GM23338 (cell line): ENCODE measurements around the gene CHRD. TPM values are rescaled to one million over a fixed set of nuclear protein-coding genes. Genes with fewer than 3 reads are reported as not detected.

Experiments
- ATAC-seq: fragments of 200-7000 bp; cut with Tn5 transposase; 3 replicates; pipeline ENCODE4 v1.9.1; 2020
- DNase-seq: peaks from one replicate; pipeline ENCODE4 v3.0.0-alpha.2; 2015; ENCODE audit warnings: low spot score
- H2AFZ ChIP-seq: fragments of 200-600 bp; sonication (generic); 2 replicates; pipeline ENCODE4 v1.8.0; 2016; ENCODE audit warnings: antibody characterized with exemption, mild to moderate bottlenecking, moderate library complexity
- H3F3A ChIP-seq: fragments of 200-600 bp; sonication (generic); replicated peaks from 2 replicates; pipeline ENCODE4 v1.8.0; 2017; ENCODE audit warnings: antibody characterized with exemption, mixed run types, low read depth
- H3K27ac ChIP-seq: fragments of 200-600 bp; sonication (generic); 2 replicates; pipeline ENCODE4 v1.6.1; 2016; ENCODE audit warnings: low read depth
- H3K27me3 ChIP-seq: fragments of 200-600 bp; sonication (generic); 2 replicates; pipeline ENCODE4 v1.8.0; 2016; ENCODE audit warnings: mild to moderate bottlenecking, mixed run types, moderate library complexity; ENCODE audit not compliant: insufficient read depth
- H3K36me3 ChIP-seq: fragments of 200-600 bp; sonication (generic); 2 replicates; pipeline ENCODE4 v1.8.0; 2016; ENCODE audit warnings: mild to moderate bottlenecking; ENCODE audit not compliant: insufficient read depth
- H3K4me1 ChIP-seq: fragments of 200-600 bp; sonication (generic); 2 replicates; pipeline ENCODE4 v1.8.0; 2016; ENCODE audit warnings: mild to moderate bottlenecking, moderate library complexity; ENCODE audit not compliant: insufficient read depth
- H3K4me2 ChIP-seq: fragments of 200-600 bp; sonication (generic); 2 replicates; pipeline ENCODE4 v1.7.1; 2017; ENCODE audit warnings: mixed run types
- H3K4me3 ChIP-seq: fragments of 200-600 bp; sonication (generic); 2 replicates; pipeline ENCODE4 v1.6.1; 2016; ENCODE audit warnings: mixed run types
- H3K79me2 ChIP-seq: fragments of 200-600 bp; sonication (generic); replicated peaks from 2 replicates; pipeline ENCODE4 v1.8.0; 2017; ENCODE audit warnings: mild to moderate bottlenecking; ENCODE audit not compliant: insufficient read depth
- H3K9me2 ChIP-seq: fragments of 200-600 bp; sonication (generic); 2 replicates; pipeline ENCODE4 v1.8.0; 2017; ENCODE audit not compliant: insufficient read depth
- H4K20me1 ChIP-seq: fragments of 200-600 bp; sonication (generic); replicated peaks from 2 replicates; pipeline ENCODE4 v1.8.0; 2017; ENCODE audit warnings: mild to moderate bottlenecking; ENCODE audit not compliant: insufficient read depth
- H3K27ac Mint-ChIP-seq: 2 replicates; pipeline ENCODE4 v1.8.0; 2020; ENCODE audit warnings: inconsistent platforms, mild to moderate bottlenecking, moderate library complexity, mixed read lengths
- H3K27me3 Mint-ChIP-seq: 3 replicates; pipeline ENCODE4 v1.8.0; 2022; ENCODE audit warnings: low read depth, mild to moderate bottlenecking, moderate library complexity, mixed read lengths, inconsistent platforms; ENCODE audit not compliant: insufficient read depth, poor library complexity
- H3K36me3 Mint-ChIP-seq: 3 replicates; pipeline ENCODE4 v1.8.0; 2021; ENCODE audit warnings: low read depth, mild to moderate bottlenecking, inconsistent platforms, moderate library complexity, mixed read lengths
- H3K4me1 Mint-ChIP-seq: 3 replicates; pipeline ENCODE4 v1.8.0; 2020; ENCODE audit warnings: mild to moderate bottlenecking, inconsistent platforms, mixed read lengths
- H3K4me3 Mint-ChIP-seq: 3 replicates; pipeline ENCODE4 v1.8.0; 2021; ENCODE audit warnings: moderate library complexity, mild to moderate bottlenecking, inconsistent platforms, mixed read lengths
- H3K9me3 Mint-ChIP-seq: 3 replicates; pipeline ENCODE4 v1.8.0; 2020; ENCODE audit warnings: moderate library complexity, mild to moderate bottlenecking, inconsistent platforms, mixed read lengths
- CREB1 ChIP-seq: fragments of 250-450 bp; sonication (Bioruptor Pico); IDR thresholded peaks from 2 replicates; pipeline ENCODE4 v1.5.0; 2020; ENCODE audit warnings: low read depth, mild to moderate bottlenecking, moderate library complexity
- EZH2 ChIP-seq: fragments of 200-600 bp; sonication (generic); IDR thresholded peaks from one replicate; pipeline ENCODE4 v1.8.0; 2017; ENCODE audit warnings: antibody characterized with exemption, mild to moderate bottlenecking, low read depth; ENCODE audit not compliant: unreplicated experiment
- EZH2phosphoT487 ChIP-seq: fragments of 200-600 bp; sonication (generic); IDR thresholded peaks from one replicate; pipeline ENCODE4 v1.8.1; 2018; ENCODE audit warnings: antibody characterized with exemption; ENCODE audit not compliant: unreplicated experiment
- JUNB ChIP-seq: IDR thresholded peaks from one replicate; pipeline ENCODE4 v1.6.1; 2016; ENCODE audit warnings: antibody characterized with exemption; ENCODE audit not compliant: unreplicated experiment
- NANOG ChIP-seq: IDR thresholded peaks from 2 replicates; pipeline ENCODE4 v1.6.1; 2016; ENCODE audit warnings: antibody characterized with exemption, borderline replicate concordance
- POLR2AphosphoS5 ChIP-seq: IDR thresholded peaks from 2 replicates; pipeline ENCODE4 v1.6.1; 2016; ENCODE audit warnings: antibody characterized with exemption, low read depth
- STAT1 ChIP-seq: IDR thresholded peaks from one replicate; pipeline ENCODE4 v1.6.1; 2016; ENCODE audit warnings: antibody characterized with exemption; ENCODE audit not compliant: unreplicated experiment
- ZNF114 ChIP-seq: fragments of 250-450 bp; sonication (Bioruptor Pico); IDR thresholded peaks from 2 replicates; pipeline ENCODE4 v1.5.0; 2020; ENCODE audit warnings: mild to moderate bottlenecking, moderate library complexity
- ZNF331 ChIP-seq: fragments of 250-450 bp; sonication (Bioruptor Pico); IDR thresholded peaks from 2 replicates; pipeline ENCODE4 v1.5.0; 2020; ENCODE audit warnings: low read depth, mild to moderate bottlenecking, moderate library complexity
- polyA plus RNA-seq: library from polyadenylated mRNA; unstranded; fragments of >200 nt; fragmentation: Nextera tagmentation; extraction: Ambion mirVana; gene quantifications from 2 replicates; pipeline ENCODE4 v1.2.1, GENCODE V29; 2016
- total RNA-seq: library from RNA; depleted of rRNA; stranded (reverse); fragments of >200 nt; shearing (Covaris generic); gene quantifications from 2 replicates; pipeline ENCODE4 v1.2.3, GENCODE V29; 2014
- TF ChIP-seq, protein P1 (sequence below): fragments of 250-450 bp; sonication (Bioruptor Pico); IDR thresholded peaks from 2 replicates; pipeline ENCODE4 v1.5.0; 2020; ENCODE audit warnings: mild to moderate bottlenecking, moderate library complexity
- TF ChIP-seq, protein P2 (sequence below), 2 experiments: fragments of 200-600 bp in 1 of 2; sonication (generic) in 1 of 2; conservative IDR thresholded peaks; 2 replicates each; pipeline versions ENCODE4 v1.5.1 to v1.6.1; 2016 to 2017; ENCODE audit warnings: antibody characterized with exemption in 2 of 2, low read depth in 2 of 2, mild to moderate bottlenecking in 2 of 2, moderate library complexity in 1 of 2
- TF ChIP-seq, protein P3 (sequence below): IDR thresholded peaks from one replicate; pipeline ENCODE4 v1.6.1; 2018; ENCODE audit warnings: antibody characterized with exemption; ENCODE audit not compliant: unreplicated experiment
- TF ChIP-seq, protein P4 (sequence below): IDR thresholded peaks from 2 replicates; pipeline ENCODE4 v1.6.1; 2016; ENCODE audit warnings: antibody characterized with exemption

The CHRD gene
- total and polyA plus RNA-seq, 2 experiments from 2014 or later = 0.34 to 0.66 TPM

DNA sequence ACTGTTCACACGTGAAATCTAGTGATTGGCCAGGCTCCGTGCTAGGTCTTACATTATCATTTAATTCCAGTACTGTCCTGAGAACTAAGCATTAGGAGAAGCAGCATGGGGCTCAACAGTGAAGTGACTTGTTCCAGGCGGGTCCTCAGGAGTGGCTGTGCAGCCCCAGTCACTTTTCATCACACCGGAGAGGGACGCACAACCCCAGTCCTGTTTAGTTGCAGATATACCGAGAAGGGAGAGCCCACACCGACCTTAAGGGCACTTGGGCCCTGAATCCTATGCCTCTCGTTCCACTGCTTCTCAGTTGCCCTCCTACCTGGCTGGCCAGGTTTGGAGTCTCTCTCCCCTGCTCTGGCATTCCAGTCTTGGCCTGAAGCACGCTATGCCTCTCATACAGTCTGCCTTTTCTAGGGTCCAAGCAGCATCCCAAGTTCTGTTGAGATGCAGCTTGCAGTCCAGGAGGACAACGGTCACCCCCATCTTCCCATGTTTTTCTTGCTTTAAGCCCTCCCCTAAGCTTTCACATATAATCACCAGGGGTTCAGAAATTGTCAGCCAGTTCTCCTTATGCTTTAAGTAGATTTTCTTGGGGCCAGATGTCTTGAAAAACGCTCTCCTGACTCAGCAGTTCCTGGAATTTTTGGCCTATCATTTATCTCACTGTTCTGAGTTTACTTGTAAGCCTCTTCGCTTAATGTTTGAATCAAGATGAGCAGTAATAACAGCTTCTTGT, 32.4 kb upstream of the CHRD start:
- Mint-ChIP-seq H3K27ac (peak overlapping the region; percentile 72; the same call in 1 of the 2 replicates), H3K36me3 (peaks cover 25% of the 10 kb centered on the region), H3K9me3 (no peaks in the 10 kb centered on the region), H3K27me3 (peaks cover 8% of the 10 kb centered on the region), H3K4me3 (no peak overlapping the region), H3K4me1 (peaks cover 22% of the 10 kb centered on the region)
- no peak overlapping the region for H2AFZ ChIP-seq
- DNase-seq (no peak), ATAC-seq (no peak)
- H3F3A ChIP-seq = no peaks in the 10 kb centered on the region
- no peak overlapping the region for H3K4me2 ChIP-seq
- no peaks in the 10 kb centered on the region for H3K9me2 ChIP-seq
- H3K79me2 ChIP-seq = no peaks in the 10 kb centered on the region
- H3K4me3 ChIP-seq = no peak overlapping the region
- H4K20me1 ChIP-seq = peaks cover 7% of the 10 kb centered on the region; the same call in 1 of the 2 replicates
- TF ChIP-seq JUNB = no peak
- no peak for TF ChIP-seq ZNF331 (CRISPR knock-in tag)
- TF ChIP-seq, protein P1, sequence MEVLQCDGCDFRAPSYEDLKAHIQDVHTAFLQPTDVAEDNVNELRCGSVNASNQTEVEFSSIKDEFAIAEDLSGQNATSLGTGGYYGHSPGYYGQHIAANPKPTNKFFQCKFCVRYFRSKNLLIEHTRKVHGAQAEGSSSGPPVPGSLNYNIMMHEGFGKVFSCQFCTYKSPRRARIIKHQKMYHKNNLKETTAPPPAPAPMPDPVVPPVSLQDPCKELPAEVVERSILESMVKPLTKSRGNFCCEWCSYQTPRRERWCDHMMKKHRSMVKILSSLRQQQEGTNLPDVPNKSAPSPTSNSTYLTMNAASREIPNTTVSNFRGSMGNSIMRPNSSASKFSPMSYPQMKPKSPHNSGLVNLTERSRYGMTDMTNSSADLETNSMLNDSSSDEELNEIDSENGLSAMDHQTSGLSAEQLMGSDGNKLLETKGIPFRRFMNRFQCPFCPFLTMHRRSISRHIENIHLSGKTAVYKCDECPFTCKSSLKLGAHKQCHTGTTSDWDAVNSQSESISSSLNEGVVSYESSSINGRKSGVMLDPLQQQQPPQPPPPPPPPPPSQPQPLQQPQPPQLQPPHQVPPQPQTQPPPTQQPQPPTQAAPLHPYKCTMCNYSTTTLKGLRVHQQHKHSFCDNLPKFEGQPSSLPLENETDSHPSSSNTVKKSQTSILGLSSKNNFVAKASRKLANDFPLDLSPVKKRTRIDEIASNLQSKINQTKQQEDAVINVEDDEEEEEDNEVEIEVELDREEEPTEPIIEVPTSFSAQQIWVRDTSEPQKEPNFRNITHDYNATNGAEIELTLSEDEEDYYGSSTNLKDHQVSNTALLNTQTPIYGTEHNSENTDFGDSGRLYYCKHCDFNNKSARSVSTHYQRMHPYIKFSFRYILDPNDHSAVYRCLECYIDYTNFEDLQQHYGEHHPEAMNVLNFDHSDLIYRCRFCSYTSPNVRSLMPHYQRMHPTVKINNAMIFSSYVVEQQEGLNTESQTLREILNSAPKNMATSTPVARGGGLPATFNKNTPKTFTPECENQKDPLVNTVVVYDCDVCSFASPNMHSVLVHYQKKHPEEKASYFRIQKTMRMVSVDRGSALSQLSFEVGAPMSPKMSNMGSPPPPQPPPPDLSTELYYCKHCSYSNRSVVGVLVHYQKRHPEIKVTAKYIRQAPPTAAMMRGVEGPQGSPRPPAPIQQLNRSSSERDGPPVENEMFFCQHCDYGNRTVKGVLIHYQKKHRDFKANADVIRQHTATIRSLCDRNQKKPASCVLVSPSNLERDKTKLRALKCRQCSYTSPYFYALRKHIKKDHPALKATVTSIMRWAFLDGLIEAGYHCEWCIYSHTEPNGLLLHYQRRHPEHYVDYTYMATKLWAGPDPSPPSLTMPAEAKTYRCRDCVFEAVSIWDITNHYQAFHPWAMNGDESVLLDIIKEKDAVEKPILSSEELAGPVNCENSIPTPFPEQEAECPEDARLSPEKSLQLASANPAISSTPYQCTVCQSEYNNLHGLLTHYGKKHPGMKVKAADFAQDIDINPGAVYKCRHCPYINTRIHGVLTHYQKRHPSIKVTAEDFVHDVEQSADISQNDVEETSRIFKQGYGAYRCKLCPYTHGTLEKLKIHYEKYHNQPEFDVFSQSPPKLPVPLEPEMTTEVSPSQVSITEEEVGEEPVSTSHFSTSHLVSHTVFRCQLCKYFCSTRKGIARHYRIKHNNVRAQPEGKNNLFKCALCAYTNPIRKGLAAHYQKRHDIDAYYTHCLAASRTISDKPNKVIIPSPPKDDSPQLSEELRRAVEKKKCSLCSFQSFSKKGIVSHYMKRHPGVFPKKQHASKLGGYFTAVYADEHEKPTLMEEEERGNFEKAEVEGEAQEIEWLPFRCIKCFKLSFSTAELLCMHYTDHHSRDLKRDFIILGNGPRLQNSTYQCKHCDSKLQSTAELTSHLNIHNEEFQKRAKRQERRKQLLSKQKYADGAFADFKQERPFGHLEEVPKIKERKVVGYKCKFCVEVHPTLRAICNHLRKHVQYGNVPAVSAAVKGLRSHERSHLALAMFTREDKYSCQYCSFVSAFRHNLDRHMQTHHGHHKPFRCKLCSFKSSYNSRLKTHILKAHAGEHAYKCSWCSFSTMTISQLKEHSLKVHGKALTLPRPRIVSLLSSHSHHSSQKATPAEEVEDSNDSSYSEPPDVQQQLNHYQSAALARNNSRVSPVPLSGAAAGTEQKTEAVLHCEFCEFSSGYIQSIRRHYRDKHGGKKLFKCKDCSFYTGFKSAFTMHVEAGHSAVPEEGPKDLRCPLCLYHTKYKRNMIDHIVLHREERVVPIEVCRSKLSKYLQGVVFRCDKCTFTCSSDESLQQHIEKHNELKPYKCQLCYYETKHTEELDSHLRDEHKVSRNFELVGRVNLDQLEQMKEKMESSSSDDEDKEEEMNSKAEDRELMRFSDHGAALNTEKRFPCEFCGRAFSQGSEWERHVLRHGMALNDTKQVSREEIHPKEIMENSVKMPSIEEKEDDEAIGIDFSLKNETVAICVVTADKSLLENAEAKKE (CRISPR knock-in tag) = no peak
- no peak for TF ChIP-seq EZH2
- no peak for TF ChIP-seq CREB1 (CRISPR knock-in tag)
- TF ChIP-seq NANOG = no peak
- TF ChIP-seq, protein P2, sequence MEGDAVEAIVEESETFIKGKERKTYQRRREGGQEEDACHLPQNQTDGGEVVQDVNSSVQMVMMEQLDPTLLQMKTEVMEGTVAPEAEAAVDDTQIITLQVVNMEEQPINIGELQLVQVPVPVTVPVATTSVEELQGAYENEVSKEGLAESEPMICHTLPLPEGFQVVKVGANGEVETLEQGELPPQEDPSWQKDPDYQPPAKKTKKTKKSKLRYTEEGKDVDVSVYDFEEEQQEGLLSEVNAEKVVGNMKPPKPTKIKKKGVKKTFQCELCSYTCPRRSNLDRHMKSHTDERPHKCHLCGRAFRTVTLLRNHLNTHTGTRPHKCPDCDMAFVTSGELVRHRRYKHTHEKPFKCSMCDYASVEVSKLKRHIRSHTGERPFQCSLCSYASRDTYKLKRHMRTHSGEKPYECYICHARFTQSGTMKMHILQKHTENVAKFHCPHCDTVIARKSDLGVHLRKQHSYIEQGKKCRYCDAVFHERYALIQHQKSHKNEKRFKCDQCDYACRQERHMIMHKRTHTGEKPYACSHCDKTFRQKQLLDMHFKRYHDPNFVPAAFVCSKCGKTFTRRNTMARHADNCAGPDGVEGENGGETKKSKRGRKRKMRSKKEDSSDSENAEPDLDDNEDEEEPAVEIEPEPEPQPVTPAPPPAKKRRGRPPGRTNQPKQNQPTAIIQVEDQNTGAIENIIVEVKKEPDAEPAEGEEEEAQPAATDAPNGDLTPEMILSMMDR (conservative IDR thresholded peaks at IDR 0.05; ENCODE audit: low read depth in 2 of 2) = no peak
- no peak for TF ChIP-seq STAT1
- TF ChIP-seq, protein P3, sequence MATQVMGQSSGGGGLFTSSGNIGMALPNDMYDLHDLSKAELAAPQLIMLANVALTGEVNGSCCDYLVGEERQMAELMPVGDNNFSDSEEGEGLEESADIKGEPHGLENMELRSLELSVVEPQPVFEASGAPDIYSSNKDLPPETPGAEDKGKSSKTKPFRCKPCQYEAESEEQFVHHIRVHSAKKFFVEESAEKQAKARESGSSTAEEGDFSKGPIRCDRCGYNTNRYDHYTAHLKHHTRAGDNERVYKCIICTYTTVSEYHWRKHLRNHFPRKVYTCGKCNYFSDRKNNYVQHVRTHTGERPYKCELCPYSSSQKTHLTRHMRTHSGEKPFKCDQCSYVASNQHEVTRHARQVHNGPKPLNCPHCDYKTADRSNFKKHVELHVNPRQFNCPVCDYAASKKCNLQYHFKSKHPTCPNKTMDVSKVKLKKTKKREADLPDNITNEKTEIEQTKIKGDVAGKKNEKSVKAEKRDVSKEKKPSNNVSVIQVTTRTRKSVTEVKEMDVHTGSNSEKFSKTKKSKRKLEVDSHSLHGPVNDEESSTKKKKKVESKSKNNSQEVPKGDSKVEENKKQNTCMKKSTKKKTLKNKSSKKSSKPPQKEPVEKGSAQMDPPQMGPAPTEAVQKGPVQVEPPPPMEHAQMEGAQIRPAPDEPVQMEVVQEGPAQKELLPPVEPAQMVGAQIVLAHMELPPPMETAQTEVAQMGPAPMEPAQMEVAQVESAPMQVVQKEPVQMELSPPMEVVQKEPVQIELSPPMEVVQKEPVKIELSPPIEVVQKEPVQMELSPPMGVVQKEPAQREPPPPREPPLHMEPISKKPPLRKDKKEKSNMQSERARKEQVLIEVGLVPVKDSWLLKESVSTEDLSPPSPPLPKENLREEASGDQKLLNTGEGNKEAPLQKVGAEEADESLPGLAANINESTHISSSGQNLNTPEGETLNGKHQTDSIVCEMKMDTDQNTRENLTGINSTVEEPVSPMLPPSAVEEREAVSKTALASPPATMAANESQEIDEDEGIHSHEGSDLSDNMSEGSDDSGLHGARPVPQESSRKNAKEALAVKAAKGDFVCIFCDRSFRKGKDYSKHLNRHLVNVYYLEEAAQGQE = no peak
- TF ChIP-seq POLR2AphosphoS5 = no peak
- TF ChIP-seq, protein P4, sequence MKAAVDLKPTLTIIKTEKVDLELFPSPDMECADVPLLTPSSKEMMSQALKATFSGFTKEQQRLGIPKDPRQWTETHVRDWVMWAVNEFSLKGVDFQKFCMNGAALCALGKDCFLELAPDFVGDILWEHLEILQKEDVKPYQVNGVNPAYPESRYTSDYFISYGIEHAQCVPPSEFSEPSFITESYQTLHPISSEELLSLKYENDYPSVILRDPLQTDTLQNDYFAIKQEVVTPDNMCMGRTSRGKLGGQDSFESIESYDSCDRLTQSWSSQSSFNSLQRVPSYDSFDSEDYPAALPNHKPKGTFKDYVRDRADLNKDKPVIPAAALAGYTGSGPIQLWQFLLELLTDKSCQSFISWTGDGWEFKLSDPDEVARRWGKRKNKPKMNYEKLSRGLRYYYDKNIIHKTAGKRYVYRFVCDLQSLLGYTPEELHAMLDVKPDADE = no peak
- no peak for TF ChIP-seq ZNF114 (CRISPR knock-in tag)
- no peak for TF ChIP-seq EZH2phosphoT487
- H3K27ac ChIP-seq = peak overlapping the region; percentile 59; the same call in 1 of the 2 replicates
- H3K27me3 ChIP-seq = no peaks in the 10 kb centered on the region
- no peaks in the 10 kb centered on the region for H3K36me3 ChIP-seq
- H3K4me1 ChIP-seq = peaks cover 10% of the 10 kb centered on the region; the same call in 1 of the 2 replicates
